Stomach (tissue), 4 donors: Measurements from ENCODE around the gene ADGRG2.

Experiments used
- EP300 ChIP-seq: sonication (generic); formaldehyde crosslinking; IDR thresholded peaks from one replicate; pipeline ENCODE4 v1.6.1; 2017; ENCODE audit warnings: antibody characterized with exemption
- POLR2A ChIP-seq, 4 donors: fragments of 450-650 bp; IDR thresholded peaks; one replicate each; pipeline ENCODE4 v1.6.1; 2016; ENCODE audit warnings: antibody characterized with exemption in 4 of 4, control low read depth in 2 of 4, mild to moderate bottlenecking in 1 of 4, moderate library complexity in 1 of 4
- POLR2AphosphoS5 ChIP-seq, 3 donors: sonication (generic); formaldehyde crosslinking; IDR thresholded peaks; one replicate each; pipeline ENCODE4 v1.6.1; 2016; ENCODE audit warnings: antibody characterized with exemption in 3 of 3
- TF ChIP-seq, protein P1 (sequence below), 7 experiments: fragments of 450-650 bp in 4 of 7; fragments of 200-600 bp in 3 of 7; sonication (generic) in 3 of 7; IDR thresholded peaks; one replicate each; pipeline ENCODE4 v1.5.1; 2016 to 2019; ENCODE audit warnings: antibody characterized with exemption in 7 of 7, control low read depth in 2 of 7, mild to moderate bottlenecking in 1 of 7

DNA sequence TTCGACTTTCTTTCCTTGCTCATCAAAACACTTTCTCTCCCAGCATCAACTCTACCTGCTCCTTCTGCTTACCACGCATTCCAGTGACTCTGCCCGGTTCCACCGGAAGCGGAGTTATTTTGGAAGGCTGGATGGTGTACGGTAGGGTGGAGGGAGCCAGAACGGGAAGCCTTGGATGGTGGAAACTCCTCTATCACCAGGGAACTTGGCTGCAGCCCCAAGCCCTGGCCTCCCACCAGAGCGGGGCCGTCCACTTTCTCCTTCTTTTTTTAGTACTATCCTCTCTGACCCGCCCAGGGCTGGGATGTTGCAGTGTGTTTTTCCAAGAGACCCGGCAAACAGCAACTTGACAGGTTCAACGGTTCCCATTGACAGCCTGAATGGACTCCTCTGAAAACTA is 27.6 kb downstream of the ADGRG2 start:
- TF ChIP-seq POLR2A (IDR thresholded peaks at IDR 0.05) = no peak
- TF ChIP-seq POLR2AphosphoS5 (IDR thresholded peaks at IDR 0.05) = no peak
- TF ChIP-seq, protein P1, sequence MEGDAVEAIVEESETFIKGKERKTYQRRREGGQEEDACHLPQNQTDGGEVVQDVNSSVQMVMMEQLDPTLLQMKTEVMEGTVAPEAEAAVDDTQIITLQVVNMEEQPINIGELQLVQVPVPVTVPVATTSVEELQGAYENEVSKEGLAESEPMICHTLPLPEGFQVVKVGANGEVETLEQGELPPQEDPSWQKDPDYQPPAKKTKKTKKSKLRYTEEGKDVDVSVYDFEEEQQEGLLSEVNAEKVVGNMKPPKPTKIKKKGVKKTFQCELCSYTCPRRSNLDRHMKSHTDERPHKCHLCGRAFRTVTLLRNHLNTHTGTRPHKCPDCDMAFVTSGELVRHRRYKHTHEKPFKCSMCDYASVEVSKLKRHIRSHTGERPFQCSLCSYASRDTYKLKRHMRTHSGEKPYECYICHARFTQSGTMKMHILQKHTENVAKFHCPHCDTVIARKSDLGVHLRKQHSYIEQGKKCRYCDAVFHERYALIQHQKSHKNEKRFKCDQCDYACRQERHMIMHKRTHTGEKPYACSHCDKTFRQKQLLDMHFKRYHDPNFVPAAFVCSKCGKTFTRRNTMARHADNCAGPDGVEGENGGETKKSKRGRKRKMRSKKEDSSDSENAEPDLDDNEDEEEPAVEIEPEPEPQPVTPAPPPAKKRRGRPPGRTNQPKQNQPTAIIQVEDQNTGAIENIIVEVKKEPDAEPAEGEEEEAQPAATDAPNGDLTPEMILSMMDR (IDR thresholded peaks at IDR 0.05) = no peak
- no peak for TF ChIP-seq EP300
